ENCODE results near the gene UBE3C. TPM values are rescaled to one million over a fixed set of nuclear protein-coding genes. Genes with fewer than 3 reads are reported as not detected.

UBE3C gene
- total and polyA plus RNA-seq, 2 of the 13 experiments (the other 11 are each of a cell fraction or from before 2014, with no cell fraction given): 27.0 to 48.2 TPM

- TF ChIP-seq, protein P1, sequence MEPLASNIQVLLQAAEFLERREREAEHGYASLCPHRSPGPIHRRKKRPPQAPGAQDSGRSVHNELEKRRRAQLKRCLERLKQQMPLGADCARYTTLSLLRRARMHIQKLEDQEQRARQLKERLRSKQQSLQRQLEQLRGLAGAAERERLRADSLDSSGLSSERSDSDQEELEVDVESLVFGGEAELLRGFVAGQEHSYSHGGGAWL (CRISPR knock-in tag; IDR thresholded peaks at IDR 0.05): peak; percentile 65; the same call in 1 of the 2 replicates
- TF ChIP-seq TOPORS (CRISPR knock-in tag; IDR thresholded peaks at IDR 0.05): no peak
- no peak for TF ChIP-seq ZFYVE20 (CRISPR knock-in tag; IDR thresholded peaks at IDR 0.05; ENCODE audit: borderline replicate concordance, low read depth)
- peak; percentile 48; the same call in 1 of the 2 replicates for TF ChIP-seq ZC3H13 (CRISPR knock-in tag; IDR thresholded peaks at IDR 0.05)
- TF ChIP-seq CBX1 (IDR thresholded peaks at IDR 0.05; ENCODE audit: low read depth): no peak
- TF ChIP-seq, protein P2, sequence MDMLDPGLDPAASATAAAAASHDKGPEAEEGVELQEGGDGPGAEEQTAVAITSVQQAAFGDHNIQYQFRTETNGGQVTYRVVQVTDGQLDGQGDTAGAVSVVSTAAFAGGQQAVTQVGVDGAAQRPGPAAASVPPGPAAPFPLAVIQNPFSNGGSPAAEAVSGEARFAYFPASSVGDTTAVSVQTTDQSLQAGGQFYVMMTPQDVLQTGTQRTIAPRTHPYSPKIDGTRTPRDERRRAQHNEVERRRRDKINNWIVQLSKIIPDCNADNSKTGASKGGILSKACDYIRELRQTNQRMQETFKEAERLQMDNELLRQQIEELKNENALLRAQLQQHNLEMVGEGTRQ (IDR thresholded peaks at IDR 0.05; ENCODE audit: low read depth, low read length): 0 out of 2 replicates have a peak, but pooled peaks have one; percentile 21
- TF ChIP-seq, protein P2 (CRISPR knock-in tag; IDR thresholded peaks at IDR 0.05; ENCODE audit: borderline replicate concordance): peak; percentile 70; the same call in 1 of the 2 replicates
- no peak for TF ChIP-seq SNAI1 (CRISPR knock-in tag; IDR thresholded peaks at IDR 0.05; ENCODE audit: borderline replicate concordance)
- peak; percentile 81 for TF ChIP-seq ZBTB7B (CRISPR knock-in tag; IDR thresholded peaks at IDR 0.05)
- TF ChIP-seq ZNF629 (CRISPR knock-in tag; conservative IDR thresholded peaks at IDR 0.05): no peak
- peak; percentile 66; the same call in 1 of the 2 replicates for TF ChIP-seq THAP7 (CRISPR knock-in tag; IDR thresholded peaks at IDR 0.05)
- TF ChIP-seq GLMP (CRISPR knock-in tag; IDR thresholded peaks at IDR 0.05; ENCODE audit: borderline replicate concordance): no peak
- TF ChIP-seq JARID2 (CRISPR knock-in tag; IDR thresholded peaks at IDR 0.05; ENCODE audit: insufficient replicate concordance): peak; percentile 41
- peak; percentile 52; the same call in 1 of the 2 replicates for TF ChIP-seq KAT8 (CRISPR knock-in tag; IDR thresholded peaks at IDR 0.05)
- TF ChIP-seq RCOR2 (CRISPR knock-in tag; IDR thresholded peaks at IDR 0.05): no peak
- TF ChIP-seq ZNF891 (CRISPR knock-in tag; IDR thresholded peaks at IDR 0.05): peak; percentile 56; the same call in 1 of the 2 replicates
- peak; percentile 92 for TF ChIP-seq ZBTB33 (CRISPR knock-in tag; IDR thresholded peaks at IDR 0.05)
- TF ChIP-seq, protein P3, sequence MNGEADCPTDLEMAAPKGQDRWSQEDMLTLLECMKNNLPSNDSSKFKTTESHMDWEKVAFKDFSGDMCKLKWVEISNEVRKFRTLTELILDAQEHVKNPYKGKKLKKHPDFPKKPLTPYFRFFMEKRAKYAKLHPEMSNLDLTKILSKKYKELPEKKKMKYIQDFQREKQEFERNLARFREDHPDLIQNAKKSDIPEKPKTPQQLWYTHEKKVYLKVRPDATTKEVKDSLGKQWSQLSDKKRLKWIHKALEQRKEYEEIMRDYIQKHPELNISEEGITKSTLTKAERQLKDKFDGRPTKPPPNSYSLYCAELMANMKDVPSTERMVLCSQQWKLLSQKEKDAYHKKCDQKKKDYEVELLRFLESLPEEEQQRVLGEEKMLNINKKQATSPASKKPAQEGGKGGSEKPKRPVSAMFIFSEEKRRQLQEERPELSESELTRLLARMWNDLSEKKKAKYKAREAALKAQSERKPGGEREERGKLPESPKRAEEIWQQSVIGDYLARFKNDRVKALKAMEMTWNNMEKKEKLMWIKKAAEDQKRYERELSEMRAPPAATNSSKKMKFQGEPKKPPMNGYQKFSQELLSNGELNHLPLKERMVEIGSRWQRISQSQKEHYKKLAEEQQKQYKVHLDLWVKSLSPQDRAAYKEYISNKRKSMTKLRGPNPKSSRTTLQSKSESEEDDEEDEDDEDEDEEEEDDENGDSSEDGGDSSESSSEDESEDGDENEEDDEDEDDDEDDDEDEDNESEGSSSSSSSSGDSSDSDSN (CRISPR knock-in tag; IDR thresholded peaks at IDR 0.05): no peak
- TF ChIP-seq KDM5B (CRISPR knock-in tag; IDR thresholded peaks at IDR 0.05; ENCODE audit: borderline replicate concordance): peak; percentile 82
These were observed 134.7 kb downstream of the UBE3C start (continued) for GRCh38 chr7:157273208-157274093.

Data from HepG2 (cell line).